HS-5 (cell line): ENCODE data around the gene CHST6.
"Not testable (repeated sequence)": the region's sequence is repeated elsewhere in the genome, so short reads cannot be mapped to it uniquely, and the experiment has no call there.

Source experiments
- DNase-seq: peaks from one replicate; pipeline ENCODE4 v3.0.0-alpha.2; 2012; ENCODE audit warnings: low read depth

The CHST6 gene

GRCh38 chr16:75475420-75475847 lies 19.8 kb downstream of the CHST6 start:
- no peak for DNase-seq

GRCh38 chr16:75472908-75473877 lies 22.0 kb downstream of the CHST6 start:
- DNase-seq: no peak

DNA sequence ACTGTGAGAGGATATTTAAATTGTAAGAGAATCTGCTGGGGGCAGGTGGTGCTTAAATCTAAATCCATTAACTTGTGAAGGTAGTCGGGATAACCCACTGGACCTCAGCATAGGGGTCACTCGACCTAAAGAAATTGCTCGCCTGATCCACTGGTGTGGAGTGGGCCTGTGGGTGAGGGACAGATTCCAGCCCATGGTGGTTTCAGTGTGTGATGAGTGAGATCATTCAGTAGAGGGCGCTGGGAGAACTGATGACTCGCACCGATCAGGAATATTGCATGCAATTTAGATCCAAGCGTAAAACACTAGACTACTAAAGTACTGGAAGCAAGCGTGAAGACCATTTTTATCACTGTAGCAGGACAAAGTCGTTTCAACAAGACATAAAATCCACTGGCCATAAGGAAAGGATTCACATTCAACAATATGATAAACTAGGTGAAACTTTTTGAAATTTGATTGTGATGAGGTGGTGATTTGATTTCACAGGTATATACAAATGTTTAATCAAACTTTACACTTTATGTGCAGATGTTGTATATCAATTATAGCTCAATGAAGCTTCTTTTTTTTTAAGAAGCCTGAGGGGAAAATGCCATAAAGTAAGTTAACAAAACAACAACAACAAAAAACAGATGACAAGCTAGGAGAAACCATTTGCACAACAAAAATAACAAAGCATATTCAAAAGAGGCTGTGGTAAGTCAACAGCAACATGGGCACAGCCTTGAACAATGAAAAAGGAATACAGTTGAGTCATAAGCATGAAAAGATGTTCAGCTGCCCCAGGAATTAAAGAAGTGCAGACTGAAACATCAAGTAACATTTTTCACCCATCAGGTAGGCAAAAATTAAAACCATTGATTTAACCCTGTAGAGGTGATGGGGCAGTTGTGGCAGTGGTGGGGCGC lies 23.3 kb downstream of the CHST6 start:
- no peak for DNase-seq

- no peak for DNase-seq
These were observed 28.5 kb downstream of the CHST6 start for GRCh38 chr16:75466760-75467159.

GRCh38 chr16:75464122-75464918 lies 30.9 kb downstream of the CHST6 start, which contains the start of gene TMEM170A:
TSS of gene TMEM170A (minus strand) at chr16:75464689. CDS start at chr16:75464600, 89 bp downstream.
- DNase-seq: peak; percentile 98

DNA sequence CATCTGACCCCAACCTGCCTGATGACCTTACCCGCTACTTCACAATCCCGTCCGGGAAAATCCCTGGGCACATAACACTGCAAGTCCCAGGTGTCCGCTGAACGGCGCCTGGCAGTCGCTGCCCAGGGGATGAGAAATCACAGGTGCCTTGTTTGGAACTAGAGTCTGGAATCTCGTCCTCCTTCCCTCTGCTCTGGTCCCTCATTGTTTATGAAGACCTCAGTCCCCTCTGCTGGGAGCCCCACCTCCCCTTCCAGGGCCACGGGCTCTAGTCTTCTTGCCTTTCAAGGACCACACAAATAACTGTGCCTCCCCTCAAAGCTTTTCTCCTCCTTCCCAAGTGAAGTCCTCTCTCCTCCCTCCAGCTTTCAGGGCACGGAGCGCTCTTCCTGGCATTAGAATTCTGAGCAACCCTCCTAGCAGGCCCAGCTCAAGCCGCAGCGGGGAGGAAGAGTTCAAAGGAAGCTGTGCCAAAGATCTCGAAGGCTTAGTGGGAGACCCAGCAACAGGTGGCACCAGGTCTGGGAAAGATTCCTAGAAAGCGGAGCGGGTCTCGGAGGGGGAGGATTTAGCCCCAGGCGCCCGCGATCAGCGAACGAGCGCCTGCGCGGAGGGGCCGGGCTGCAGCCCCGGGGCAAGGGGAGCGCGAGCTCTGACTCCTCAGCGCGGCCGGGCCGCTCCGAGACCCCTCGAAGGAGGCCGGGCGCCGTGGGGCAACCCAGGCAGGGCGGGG lies 31.7 kb downstream of the CHST6 start:
- DNase-seq: not testable (repeated sequence)

- DNase-seq: no peak
These were observed 32.4 kb downstream of the CHST6 start for GRCh38 chr16:75462806-75463205.

DNA sequence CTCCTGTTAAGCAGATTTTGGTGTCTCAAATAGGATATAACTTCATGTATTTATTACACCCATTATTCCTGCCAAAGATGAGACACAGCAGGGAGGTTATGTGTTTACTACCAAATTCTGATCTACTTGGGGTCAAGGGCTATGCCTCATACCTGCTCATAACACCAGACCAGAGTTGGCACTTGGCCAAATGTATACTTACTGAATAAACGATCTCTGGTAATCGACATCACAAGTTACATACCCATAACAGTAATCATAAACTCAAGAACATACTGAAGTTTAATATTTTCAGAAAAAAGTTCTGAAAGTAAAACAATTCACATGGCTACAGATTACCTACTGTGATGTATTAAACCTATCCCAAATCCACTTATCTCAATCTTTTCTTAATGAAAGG lies 33.7 kb downstream of the CHST6 start:
- no peak for DNase-seq

DNA sequence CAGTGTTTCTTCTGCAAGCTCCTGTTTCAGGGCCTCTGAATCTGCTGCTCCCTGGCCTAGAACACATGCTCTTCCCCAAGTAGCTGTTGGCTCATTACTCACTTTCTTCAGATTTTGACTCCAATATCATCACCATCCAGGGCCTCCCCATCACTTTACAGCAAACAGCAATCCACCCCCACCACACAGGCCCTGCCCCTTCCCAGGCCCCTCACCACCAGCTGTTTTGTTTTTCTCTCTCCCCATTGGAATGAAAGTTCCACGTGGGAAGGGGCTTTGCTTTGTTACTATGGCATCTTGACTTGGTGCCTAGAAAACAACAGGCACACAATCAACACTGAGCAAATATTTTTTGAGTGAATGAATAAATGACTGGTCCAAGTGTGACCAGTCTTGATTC lies 34.8 kb downstream of the CHST6 start:
- no peak for DNase-seq

- DNase-seq: no peak
These were observed 35.5 kb downstream of the CHST6 start for GRCh38 chr16:75459691-75460090.

DNA sequence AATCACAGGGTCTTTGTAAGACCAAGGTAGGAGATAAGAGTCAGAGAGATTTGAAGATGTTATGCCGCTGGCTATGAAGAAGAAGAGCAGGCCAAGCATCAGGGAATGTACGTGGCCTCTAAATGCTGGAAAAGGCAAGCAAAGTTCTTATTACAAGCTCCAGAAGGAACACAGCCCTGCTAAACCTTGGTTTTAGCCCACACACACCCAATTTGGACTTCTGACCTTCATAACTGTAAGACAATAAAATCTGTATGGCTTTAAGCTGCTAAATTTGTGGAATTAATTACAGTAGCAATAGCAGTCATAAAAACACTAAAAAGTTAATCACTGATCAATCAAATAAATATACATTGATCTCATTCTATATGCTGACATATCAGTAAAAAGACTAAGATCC lies 36.8 kb downstream of the CHST6 start:
- DNase-seq: no peak

- DNase-seq: no peak
These were observed 37.2 kb downstream of the CHST6 start for GRCh38 chr16:75458029-75458428.

DNA sequence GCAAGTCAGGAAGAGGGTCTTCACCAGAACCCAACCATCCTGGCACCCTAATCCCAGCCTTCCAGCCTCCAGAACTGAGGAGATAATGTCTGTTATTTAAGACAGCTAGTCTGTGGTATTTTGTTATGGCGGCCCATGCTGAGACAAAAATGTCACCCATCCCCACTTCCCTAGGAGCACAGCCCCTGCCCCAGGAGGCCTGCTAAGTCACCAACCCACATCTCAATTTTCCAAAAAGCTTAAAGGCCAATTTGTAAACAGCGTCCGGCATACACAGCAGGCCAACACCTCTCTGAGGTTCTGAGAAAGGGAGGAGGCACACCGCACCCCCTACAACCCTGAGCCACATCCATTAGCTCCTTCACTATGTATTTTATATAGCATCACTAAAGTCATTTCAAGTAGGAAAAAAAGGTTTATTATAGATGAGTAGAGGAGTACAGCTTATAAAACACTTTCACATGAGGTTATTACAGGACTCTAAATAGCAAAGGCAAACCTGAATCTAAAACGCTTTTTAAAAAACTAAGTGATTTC lies 37.7 kb downstream of the CHST6 start:
- no peak for DNase-seq

DNA sequence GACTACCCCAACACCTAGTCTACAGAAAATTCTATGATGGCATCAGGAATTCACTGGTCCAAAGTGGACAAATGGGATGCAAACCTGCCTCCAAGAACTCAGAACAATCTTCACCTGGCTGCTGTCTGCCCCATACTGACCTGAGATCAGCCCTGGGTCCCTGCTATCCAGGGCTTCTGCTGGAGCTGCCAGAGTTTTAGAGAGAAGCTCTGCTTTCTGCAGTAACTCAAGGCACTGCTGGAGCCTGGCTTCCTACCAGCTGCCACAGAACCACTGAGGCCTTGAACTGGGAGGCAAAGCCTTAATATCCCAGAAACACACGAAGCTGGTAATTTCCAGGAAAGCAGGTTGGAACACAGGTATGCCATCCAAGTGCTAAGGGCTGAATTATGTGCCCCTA lies 38.3 kb downstream of the CHST6 start:
- DNase-seq: no peak

- DNase-seq: not testable (repeated sequence)
These were observed 38.8 kb downstream of the CHST6 start for GRCh38 chr16:75456486-75456885.

DNA sequence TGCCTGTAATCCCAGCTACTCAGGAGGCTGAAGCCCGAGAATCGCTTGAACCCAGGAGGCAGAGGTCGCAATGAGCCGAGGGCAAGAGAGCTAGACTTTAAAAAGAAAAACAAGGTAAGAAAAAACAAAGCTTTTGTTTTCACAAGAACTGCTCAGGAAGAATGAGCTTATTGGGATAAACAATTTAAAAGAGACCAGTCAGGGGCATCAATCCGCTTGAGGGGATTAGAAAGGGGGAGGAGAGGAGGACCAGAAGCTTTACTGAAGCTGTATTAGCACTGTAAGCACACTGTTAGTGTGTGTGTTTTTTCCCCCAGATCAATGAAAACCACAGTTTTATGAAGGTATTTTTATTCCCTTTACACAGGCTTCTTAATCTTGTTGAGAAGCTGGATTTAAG lies 39.6 kb downstream of the CHST6 start:
- DNase-seq: no peak

DNA sequence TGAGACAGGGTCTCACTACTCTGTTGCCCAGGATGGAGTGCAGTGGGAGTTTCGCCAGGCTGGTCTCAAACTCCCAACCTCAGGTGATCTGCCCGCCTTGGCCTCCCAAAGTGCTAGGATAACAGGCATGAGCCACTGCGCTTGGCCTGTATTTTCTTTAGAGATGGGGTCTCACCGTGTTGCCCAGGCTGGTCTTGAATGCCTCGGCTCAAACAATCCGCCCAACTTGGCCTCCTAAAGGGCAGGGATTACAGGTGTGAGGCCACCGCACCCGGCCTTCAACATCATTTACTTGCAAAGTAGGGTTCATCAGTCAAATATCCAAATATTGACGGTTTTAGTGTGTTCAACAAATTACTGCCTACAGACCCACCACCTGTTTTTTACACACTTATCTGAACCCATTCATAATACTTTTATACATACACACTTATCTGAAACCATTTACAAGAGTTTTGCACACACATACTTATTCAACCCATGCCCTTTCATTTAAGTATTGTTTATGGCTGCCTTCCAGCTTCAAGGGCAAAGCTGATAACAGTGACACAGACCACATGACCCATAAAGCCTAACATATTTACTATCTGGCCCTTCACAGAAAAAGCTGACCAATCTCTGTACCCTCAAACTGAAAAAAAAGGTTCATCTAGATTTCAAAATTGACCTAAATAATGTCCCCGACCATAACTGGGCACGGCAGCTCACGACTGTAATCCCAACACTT lies 42.6 kb downstream of the CHST6 start:
- DNase-seq: no peak

- DNase-seq: no peak
These were observed 48.8 kb downstream of the CHST6 start for GRCh38 chr16:75446416-75446815.

GRCh38 chr16:75445298-75445697 lies 49.9 kb downstream of the CHST6 start:
- no peak for DNase-seq

DNA sequence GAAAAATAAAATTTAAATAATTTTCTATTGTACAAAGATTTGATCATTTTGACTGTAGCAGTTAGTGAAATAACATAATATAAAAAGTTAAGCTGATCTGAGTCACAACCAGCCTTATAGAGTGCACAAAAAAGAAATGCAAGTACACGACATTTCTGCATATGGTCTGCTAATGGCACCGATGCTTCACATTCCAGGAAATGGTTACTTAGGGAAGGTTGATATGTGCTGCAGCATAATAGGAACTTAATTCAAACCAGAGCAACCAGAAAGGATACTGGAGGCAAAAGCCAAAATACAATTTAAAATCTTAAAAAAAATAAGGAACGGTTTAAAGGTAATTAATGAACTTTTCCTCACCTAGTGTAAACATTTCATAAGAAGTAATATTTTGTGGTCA lies 51.9 kb downstream of the CHST6 start:
- no peak for DNase-seq
